ENCODE results near the gene ELP4. TPM values are rescaled to one million over a fixed set of nuclear protein-coding genes. Genes with fewer than 3 reads are reported as not detected.
"Not testable (repeated sequence)": the region's sequence is repeated elsewhere in the genome, so short reads cannot be mapped to it uniquely, and the experiment has no call there.

Gene ELP4
- total and polyA plus RNA-seq, 2 experiments from 2014 or later = 16.6 to 28.7 TPM

GRCh38 chr11:31671681-31672080, 162.1 kb downstream of the ELP4 start:
- no peak for TF ChIP-seq CTCF (IDR thresholded peaks at IDR 0.05; ENCODE audit: low read depth, low read length)
- DNase-seq (ENCODE audit: low read depth in 1 of 2, low spot score in 1 of 2) = no peak
- Histone ChIP-seq H3K4me3 (no peak overlapping the region), H3K9me3 (ENCODE audit: low read depth) (no peaks in the 10 kb centered on the region), H3K36me3 (no peaks in the 10 kb centered on the region), H3K4me1 (ENCODE audit: low read depth) (no peaks in the 10 kb centered on the region), H3K27ac (no peak overlapping the region), H3K27me3 (no peaks in the 10 kb centered on the region)

- not testable (repeated sequence) for H3K4me3 ChIP-seq; H3K4me1 ChIP-seq (ENCODE audit: low read depth); H3K27me3 ChIP-seq; H3K9me3 ChIP-seq (ENCODE audit: low read depth); H3K36me3 ChIP-seq; H3K27ac ChIP-seq; DNase-seq (ENCODE audit: low read depth in 1 of 2, low spot score in 1 of 2)
Measured at GRCh38 chr11:31673108-31673507, 163.5 kb downstream of the ELP4 start.

GRCh38 chr11:31676280-31676982, 166.9 kb downstream of the ELP4 start:
- no peak overlapping the region for H3K4me3 ChIP-seq
- H3K4me1 ChIP-seq (ENCODE audit: low read depth) = no peaks in the 10 kb centered on the region
- no peaks in the 10 kb centered on the region for H3K36me3 ChIP-seq
- TF ChIP-seq CTCF (IDR thresholded peaks at IDR 0.05; ENCODE audit: low read depth, low read length) = no peak
- no peaks in the 10 kb centered on the region for H3K9me3 ChIP-seq (ENCODE audit: low read depth)
- H3K27me3 ChIP-seq = no peaks in the 10 kb centered on the region
- DNase-seq (ENCODE audit: low read depth in 1 of 2, low spot score in 1 of 2) = peak in 1 of 2 donors; percentile 44
- no peak overlapping the region for H3K27ac ChIP-seq

GRCh38 chr11:31680770-31681169, 171.2 kb downstream of the ELP4 start:
- Histone ChIP-seq H3K4me3 (no peak overlapping the region), H3K9me3 (ENCODE audit: low read depth) (no peaks in the 10 kb centered on the region), H3K36me3 (no peaks in the 10 kb centered on the region), H3K27me3 (no peaks in the 10 kb centered on the region), H3K4me1 (ENCODE audit: low read depth) (no peaks in the 10 kb centered on the region), H3K27ac (no peak overlapping the region)
- no peak for TF ChIP-seq CTCF (IDR thresholded peaks at IDR 0.05; ENCODE audit: low read depth, low read length)
- no peak for DNase-seq (ENCODE audit: low read depth in 1 of 2, low spot score in 1 of 2)

GRCh38 chr11:31687256-31687655, 177.7 kb downstream of the ELP4 start:
- Histone ChIP-seq H3K27me3 (no peaks in the 10 kb centered on the region), H3K27ac (no peak overlapping the region), H3K9me3 (ENCODE audit: low read depth) (no peaks in the 10 kb centered on the region), H3K4me1 (ENCODE audit: low read depth) (no peaks in the 10 kb centered on the region), H3K36me3 (no peaks in the 10 kb centered on the region), H3K4me3 (no peak overlapping the region)
- DNase-seq (ENCODE audit: low read depth in 1 of 2, low spot score in 1 of 2) = peak in 1 of 2 donors; percentile 45
- no peak for TF ChIP-seq CTCF (IDR thresholded peaks at IDR 0.05; ENCODE audit: low read depth, low read length)

- H3K36me3 ChIP-seq = no peaks in the 10 kb centered on the region
- DNase-seq (ENCODE audit: low read depth in 1 of 2, low spot score in 1 of 2) = no peak
- TF ChIP-seq CTCF (IDR thresholded peaks at IDR 0.05; ENCODE audit: low read depth, low read length) = no peak
- H3K27ac ChIP-seq = no peak overlapping the region
- no peak overlapping the region for H3K4me3 ChIP-seq
- no peaks in the 10 kb centered on the region for H3K27me3 ChIP-seq
- no peaks in the 10 kb centered on the region for H3K4me1 ChIP-seq (ENCODE audit: low read depth)
- H3K9me3 ChIP-seq (ENCODE audit: low read depth) = no peaks in the 10 kb centered on the region
Measured at GRCh38 chr11:31687861-31688260, 178.3 kb downstream of the ELP4 start.

All from cardiac muscle cell (in vitro differentiated cells and primary cell).